ENCODE results near the gene MAN2A2.
"Not testable (repeated sequence)": the region's sequence is repeated elsewhere in the genome, so short reads cannot be mapped to it uniquely, and the experiment has no call there.

The MAN2A2 gene

GRCh38 chr15:90913398-90913944, 10.4 kb downstream of the MAN2A2 start:
- Histone ChIP-seq H3K4me1 (ENCODE audit: control insufficient read depth, insufficient read depth, low read length) (no peaks in the 10 kb centered on the region), H3K36me3 (ENCODE audit: control insufficient read depth, insufficient read depth, low read length) (peaks cover 38% of the 10 kb centered on the region), H3K27me3 (ENCODE audit: control insufficient read depth, insufficient read depth, low read length) (no peaks in the 10 kb centered on the region), H3K9ac (ENCODE audit: low read length) (no peak overlapping the region), H3K9me3 (ENCODE audit: control insufficient read depth, low read length) (no peaks in the 10 kb centered on the region), H3K4me3 (ENCODE audit: low read length) (no peak overlapping the region)

GRCh38 chr15:90914305-90915080, 11.4 kb downstream of the MAN2A2 start:
- Histone ChIP-seq H3K9me3 (ENCODE audit: control insufficient read depth, low read length) (no peaks in the 10 kb centered on the region), H3K4me3 (ENCODE audit: low read length) (no peak overlapping the region), H3K9ac (ENCODE audit: low read length) (no peak overlapping the region), H3K4me1 (ENCODE audit: control insufficient read depth, insufficient read depth, low read length) (no peaks in the 10 kb centered on the region), H3K36me3 (ENCODE audit: control insufficient read depth, insufficient read depth, low read length) (peaks cover 38% of the 10 kb centered on the region), H3K27me3 (ENCODE audit: control insufficient read depth, insufficient read depth, low read length) (no peaks in the 10 kb centered on the region)

- Histone ChIP-seq H3K9me3 (ENCODE audit: control insufficient read depth, low read length) (no peaks in the 10 kb centered on the region), H3K4me3 (ENCODE audit: low read length) (no peak overlapping the region), H3K9ac (ENCODE audit: low read length) (no peak overlapping the region), H3K27me3 (ENCODE audit: control insufficient read depth, insufficient read depth, low read length) (no peaks in the 10 kb centered on the region), H3K4me1 (ENCODE audit: control insufficient read depth, insufficient read depth, low read length) (no peaks in the 10 kb centered on the region), H3K36me3 (ENCODE audit: control insufficient read depth, insufficient read depth, low read length) (peaks cover 34% of the 10 kb centered on the region)
Measured at GRCh38 chr15:90915216-90915807, 12.2 kb downstream of the MAN2A2 start.

GRCh38 chr15:90915808-90916440, 12.8 kb downstream of the MAN2A2 start:
- H3K27me3 ChIP-seq (ENCODE audit: control insufficient read depth, insufficient read depth, low read length): no peaks in the 10 kb centered on the region
- no peak overlapping the region for H3K9ac ChIP-seq (ENCODE audit: low read length)
- no peaks in the 10 kb centered on the region for H3K4me1 ChIP-seq (ENCODE audit: control insufficient read depth, insufficient read depth, low read length)
- no peaks in the 10 kb centered on the region for H3K9me3 ChIP-seq (ENCODE audit: control insufficient read depth, low read length)
- H3K36me3 ChIP-seq (ENCODE audit: control insufficient read depth, insufficient read depth, low read length): peaks cover 27% of the 10 kb centered on the region
- H3K4me3 ChIP-seq (ENCODE audit: low read length): no peak overlapping the region

- Histone ChIP-seq H3K9me3 (ENCODE audit: control insufficient read depth, low read length) (no peaks in the 10 kb centered on the region), H3K4me3 (ENCODE audit: low read length) (no peak overlapping the region), H3K4me1 (ENCODE audit: control insufficient read depth, insufficient read depth, low read length) (no peaks in the 10 kb centered on the region), H3K27me3 (ENCODE audit: control insufficient read depth, insufficient read depth, low read length) (no peaks in the 10 kb centered on the region), H3K36me3 (ENCODE audit: control insufficient read depth, insufficient read depth, low read length) (peaks cover 22% of the 10 kb centered on the region), H3K9ac (ENCODE audit: low read length) (no peak overlapping the region)
Measured at GRCh38 chr15:90916461-90916860, 13.4 kb downstream of the MAN2A2 start.

GRCh38 chr15:90917569-90917968, 14.5 kb downstream of the MAN2A2 start:
- no peaks in the 10 kb centered on the region for H3K9me3 ChIP-seq (ENCODE audit: control insufficient read depth, low read length)
- peaks cover 12% of the 10 kb centered on the region for H3K36me3 ChIP-seq (ENCODE audit: control insufficient read depth, insufficient read depth, low read length)
- H3K9ac ChIP-seq (ENCODE audit: low read length): no peak overlapping the region
- H3K27me3 ChIP-seq (ENCODE audit: control insufficient read depth, insufficient read depth, low read length): no peaks in the 10 kb centered on the region
- no peaks in the 10 kb centered on the region for H3K4me1 ChIP-seq (ENCODE audit: control insufficient read depth, insufficient read depth, low read length)
- no peak overlapping the region for H3K4me3 ChIP-seq (ENCODE audit: low read length)

- Histone ChIP-seq H3K9me3 (ENCODE audit: control insufficient read depth, low read length) (no peaks in the 10 kb centered on the region), H3K4me3 (ENCODE audit: low read length) (no peak overlapping the region), H3K36me3 (ENCODE audit: control insufficient read depth, insufficient read depth, low read length) (peaks cover 7% of the 10 kb centered on the region), H3K4me1 (ENCODE audit: control insufficient read depth, insufficient read depth, low read length) (no peaks in the 10 kb centered on the region), H3K27me3 (ENCODE audit: control insufficient read depth, insufficient read depth, low read length) (no peaks in the 10 kb centered on the region), H3K9ac (ENCODE audit: low read length) (no peak overlapping the region)
Measured at GRCh38 chr15:90918034-90918788, 15.1 kb downstream of the MAN2A2 start.

GRCh38 chr15:90918835-90919234, 15.7 kb downstream of the MAN2A2 start:
- Histone ChIP-seq H3K27me3 (ENCODE audit: control insufficient read depth, insufficient read depth, low read length) (no peaks in the 10 kb centered on the region), H3K4me3 (ENCODE audit: low read length) (no peak overlapping the region), H3K9me3 (ENCODE audit: control insufficient read depth, low read length) (no peaks in the 10 kb centered on the region), H3K9ac (ENCODE audit: low read length) (no peak overlapping the region), H3K36me3 (ENCODE audit: control insufficient read depth, insufficient read depth, low read length) (peaks cover 7% of the 10 kb centered on the region), H3K4me1 (ENCODE audit: control insufficient read depth, insufficient read depth, low read length) (no peaks in the 10 kb centered on the region)

GRCh38 chr15:90921887-90922286, 18.8 kb downstream of the MAN2A2 start:
- no peaks in the 10 kb centered on the region for H3K27me3 ChIP-seq (ENCODE audit: control insufficient read depth, insufficient read depth, low read length)
- H3K9ac ChIP-seq (ENCODE audit: low read length): no peak overlapping the region
- H3K4me1 ChIP-seq (ENCODE audit: control insufficient read depth, insufficient read depth, low read length): no peaks in the 10 kb centered on the region
- peaks cover 7% of the 10 kb centered on the region for H3K36me3 ChIP-seq (ENCODE audit: control insufficient read depth, insufficient read depth, low read length)
- no peaks in the 10 kb centered on the region for H3K9me3 ChIP-seq (ENCODE audit: control insufficient read depth, low read length)
- no peak overlapping the region for H3K4me3 ChIP-seq (ENCODE audit: low read length)

GRCh38 chr15:90922712-90923322, 19.7 kb downstream of the MAN2A2 start:
- H3K27me3 ChIP-seq (ENCODE audit: control insufficient read depth, insufficient read depth, low read length); H3K4me3 ChIP-seq (ENCODE audit: low read length); H3K4me1 ChIP-seq (ENCODE audit: control insufficient read depth, insufficient read depth, low read length); H3K36me3 ChIP-seq (ENCODE audit: control insufficient read depth, insufficient read depth, low read length); H3K9me3 ChIP-seq (ENCODE audit: control insufficient read depth, low read length); H3K9ac ChIP-seq (ENCODE audit: low read length): not testable (repeated sequence)

GRCh38 chr15:90924375-90924774, 21.3 kb downstream of the MAN2A2 start:
- Histone ChIP-seq H3K4me3 (ENCODE audit: low read length) (no peak overlapping the region), H3K9ac (ENCODE audit: low read length) (no peak overlapping the region), H3K27me3 (ENCODE audit: control insufficient read depth, insufficient read depth, low read length) (no peaks in the 10 kb centered on the region), H3K9me3 (ENCODE audit: control insufficient read depth, low read length) (no peaks in the 10 kb centered on the region), H3K4me1 (ENCODE audit: control insufficient read depth, insufficient read depth, low read length) (no peaks in the 10 kb centered on the region), H3K36me3 (ENCODE audit: control insufficient read depth, insufficient read depth, low read length) (no peaks in the 10 kb centered on the region)

All from mucosa of stomach (tissue), 1 donor.